ENCODE results near the gene NSD2. TPM values are rescaled to one million over a fixed set of nuclear protein-coding genes. Genes with fewer than 3 reads are reported as not detected.

The NSD2 gene
- total RNA-seq, 4 donors from 2014 or later: 30.9 to 63.7 (median 40.3) TPM

GRCh38 chr4:1836650-1837049, 34.5 kb upstream of the NSD2 start:
- peak overlapping the region in 1 of 3 donors; percentile 82 for H3K27ac ChIP-seq
- H3K4me3 ChIP-seq (replicated peaks in 1 of 3): no peak overlapping the region
- no peak for TF ChIP-seq POLR2A (IDR thresholded peaks at IDR 0.05)
- TF ChIP-seq CTCF (IDR thresholded peaks at IDR 0.05): no peak
- peaks cover 35 to 44% of the 10 kb centered on the region in 2 donors for H3K36me3 ChIP-seq
- no peaks in the 10 kb centered on the region for H3K9me3 ChIP-seq
- WGBS, 2 donors: 98% methylated on average over 5 to 7 of the region's 7 CpGs
- intact Hi-C loops (cut with DNase I): no loop called here
- H3K4me1 ChIP-seq: peaks cover 20 to 32% of the 10 kb centered on the region in 2 donors
- no peak for DNase-seq
- no peaks in the 10 kb centered on the region for H3K27me3 ChIP-seq

GRCh38 chr4:1837069-1837468, 34.1 kb upstream of the NSD2 start:
- Histone ChIP-seq H3K36me3 (peaks cover 31 to 41% of the 10 kb centered on the region in 2 donors), H3K27ac (peak overlapping the region in 1 of 3 donors; percentile 10), H3K9me3 (no peaks in the 10 kb centered on the region), H3K4me1 (peaks cover 24 to 37% of the 10 kb centered on the region in 2 donors), H3K4me3 (replicated peaks in 1 of 3) (no peak overlapping the region), H3K27me3 (no peaks in the 10 kb centered on the region)
- no peak for DNase-seq
- WGBS, 2 donors: 95 to 97% methylated on average over 10 of the region's 10 CpGs
- intact Hi-C loops (cut with DNase I): no loop called here
- no peak for TF ChIP-seq POLR2A (IDR thresholded peaks at IDR 0.05)
- TF ChIP-seq CTCF (IDR thresholded peaks at IDR 0.05): no peak

- H3K36me3 ChIP-seq: peaks cover 20 to 41% of the 10 kb centered on the region in 2 donors
These were observed 31.9 kb upstream of the NSD2 start for GRCh38 chr4:1839282-1839681.

GRCh38 chr4:1841201-1841886, 29.8 kb upstream of the NSD2 start:
- intact Hi-C loops (cut with DNase I): no loop called here
- DNase-seq: peak; percentile 28 to 30
- H3K4me3 ChIP-seq (replicated peaks in 1 of 3): no peak overlapping the region
- no peak for TF ChIP-seq CTCF (IDR thresholded peaks at IDR 0.05)
- no peak for TF ChIP-seq POLR2A (IDR thresholded peaks at IDR 0.05)
- 86 to 92% methylated on average over 21 to 31 of the region's 31 CpGs for WGBS, 2 donors
- H3K27me3 ChIP-seq: no peaks in the 10 kb centered on the region
- peak overlapping the region in 2 of 3 donors; percentile 24 to 71 for H3K27ac ChIP-seq
- peaks cover 11 to 14% of the 10 kb centered on the region in 2 donors for H3K4me1 ChIP-seq
- peaks cover 25 to 41% of the 10 kb centered on the region in 2 donors for H3K36me3 ChIP-seq
- no peaks in the 10 kb centered on the region for H3K9me3 ChIP-seq

More at GRCh38 chr4:1839282-1839681, 31.9 kb upstream of the NSD2 start:
- TF ChIP-seq POLR2A (IDR thresholded peaks at IDR 0.05) (no peak), CTCF (IDR thresholded peaks at IDR 0.05) (no peak)
- 92 to 93% methylated on average over 7 of the region's 7 CpGs for WGBS, 2 donors
- Histone ChIP-seq H3K4me3 (replicated peaks in 1 of 3) (no peak overlapping the region), H3K27ac (no peak overlapping the region), H3K4me1 (peaks cover 24 to 34% of the 10 kb centered on the region in 2 donors), H3K27me3 (no peaks in the 10 kb centered on the region), H3K9me3 (no peaks in the 10 kb centered on the region)
- intact Hi-C loops (cut with DNase I): no loop called here
- DNase-seq: no peak

GRCh38 chr4:1841887-1842210, 29.3 kb upstream of the NSD2 start:
- 78% methylated on average over 9 of the region's 9 CpGs for WGBS, 2 donors
- Histone ChIP-seq H3K27me3 (no peaks in the 10 kb centered on the region), H3K4me3 (replicated peaks in 1 of 3) (no peak overlapping the region), H3K4me1 (peaks cover 11 to 14% of the 10 kb centered on the region in 2 donors), H3K36me3 (peaks cover 25 to 41% of the 10 kb centered on the region in 2 donors), H3K27ac (peak overlapping the region in 2 of 3 donors; percentile 24 to 71), H3K9me3 (no peaks in the 10 kb centered on the region)
- intact Hi-C loops (cut with DNase I): no loop called here
- no peak for DNase-seq
- TF ChIP-seq CTCF (IDR thresholded peaks at IDR 0.05) (no peak), POLR2A (IDR thresholded peaks at IDR 0.05) (no peak)
